Liver (tissue), 9 donors: ENCODE measurements around the gene CEACAM16. TPM values are rescaled to one million over a fixed set of nuclear protein-coding genes. Genes with fewer than 3 reads are reported as not detected.

Experiments used
- DNase-seq: peaks from one replicate; pipeline ENCODE4 v3.0.0-alpha.2; 2017; ENCODE audit warnings: low spot score
- H3K27ac ChIP-seq, 2 donors: one replicate each; pipeline ENCODE4 v1.7.0; 2013; ENCODE audit warnings: inconsistent platforms in 2 of 2, low read length in 2 of 2, control low read depth in 1 of 2, low read depth in 1 of 2, mild to moderate bottlenecking in 1 of 2
- H3K27me3 ChIP-seq, 4 donors: one replicate each; pipeline versions ENCODE4 v1.6.1 to v1.7.0; 2013; ENCODE audit warnings: low read length in 3 of 4, inconsistent platforms in 1 of 4, mild to moderate bottlenecking in 1 of 4, moderate library complexity in 1 of 4; ENCODE audit not compliant: control insufficient read depth in 4 of 4, insufficient read depth in 4 of 4
- H3K36me3 ChIP-seq, 4 donors: one replicate each; pipeline versions ENCODE4 v1.6.1 to v1.7.0; 2013; ENCODE audit warnings: low read length in 3 of 4, mild to moderate bottlenecking in 3 of 4, low read depth in 1 of 4, moderate library complexity in 1 of 4; ENCODE audit not compliant: control insufficient read depth in 4 of 4, insufficient read depth in 3 of 4
- H3K4me1 ChIP-seq, 4 donors: one replicate each; pipeline versions ENCODE4 v1.6.1 to v1.7.0; 2013; ENCODE audit warnings: low read length in 3 of 4, mild to moderate bottlenecking in 3 of 4, moderate library complexity in 1 of 4; ENCODE audit not compliant: control insufficient read depth in 4 of 4, insufficient read depth in 4 of 4
- H3K4me3 ChIP-seq, 3 donors: one replicate each; pipeline versions ENCODE4 v1.6.1 to v1.7.0; 2013; ENCODE audit warnings: low read length in 3 of 3, control low read depth in 1 of 3, low read depth in 1 of 3, mild to moderate bottlenecking in 1 of 3
- H3K9ac ChIP-seq, 2 donors: one replicate each; pipeline ENCODE4 v1.7.0; 2013; ENCODE audit warnings: low read length in 2 of 2, mild to moderate bottlenecking in 2 of 2, moderate library complexity in 2 of 2, control low read depth in 1 of 2, low read depth in 1 of 2
- H3K9me3 ChIP-seq, 4 donors: one replicate each; pipeline versions ENCODE4 v1.6.1 to v1.7.0; 2013; ENCODE audit warnings: low read length in 3 of 4; ENCODE audit not compliant: control insufficient read depth in 4 of 4
- ATF3 ChIP-seq: IDR thresholded peaks from 2 replicates; pipeline ENCODE4 v1.6.1; 2016; ENCODE audit warnings: antibody characterized with exemption
- CTCF ChIP-seq: fragments of 150-350 bp; IDR thresholded peaks from 2 replicates; pipeline ENCODE4 v1.5.1; 2017; ENCODE audit warnings: improper control_type of control experiment, low read depth, low read length; ENCODE audit not compliant: missing input control
- EGR1 ChIP-seq, 2 donors: IDR thresholded peaks; 2 replicates each; pipeline ENCODE4 v1.6.1; 2016 to 2018; ENCODE audit warnings: antibody characterized with exemption in 2 of 2, low read depth in 2 of 2
- FOXA1 ChIP-seq: IDR thresholded peaks from 2 replicates; pipeline ENCODE4 v1.6.1; 2016; ENCODE audit warnings: antibody characterized with exemption
- FOXA2 ChIP-seq: IDR thresholded peaks from 2 replicates; pipeline ENCODE4 v1.6.1; 2016; ENCODE audit warnings: antibody characterized with exemption
- GABPA ChIP-seq, 2 donors: IDR thresholded peaks in 1 of 2; conservative IDR thresholded peaks in 1 of 2; 2 replicates each; pipeline ENCODE4 v1.6.1; 2016; ENCODE audit warnings: antibody characterized with exemption in 2 of 2, mild to moderate bottlenecking in 1 of 2, moderate library complexity in 1 of 2
- HNF4A ChIP-seq, 2 donors: conservative IDR thresholded peaks; 2 replicates each; pipeline ENCODE4 v1.6.1; 2016; ENCODE audit warnings: antibody characterized with exemption in 2 of 2, mild to moderate bottlenecking in 2 of 2
- HNF4G ChIP-seq: IDR thresholded peaks from 2 replicates; pipeline ENCODE4 v1.6.1; 2016; ENCODE audit warnings: antibody characterized with exemption
- JUND ChIP-seq, 2 donors: IDR thresholded peaks; 2 replicates each; pipeline ENCODE4 v1.6.1; 2016; ENCODE audit warnings: antibody characterized with exemption in 2 of 2
- MAX ChIP-seq: IDR thresholded peaks from 2 replicates; pipeline ENCODE4 v1.6.1; 2016; ENCODE audit warnings: antibody characterized with exemption
- NR2F2 ChIP-seq: IDR thresholded peaks from 2 replicates; pipeline ENCODE4 v1.6.1; 2016; ENCODE audit warnings: antibody characterized with exemption
- RAD21 ChIP-seq, 2 donors: IDR thresholded peaks; 2 replicates each; pipeline ENCODE4 v1.6.1; 2016; ENCODE audit warnings: antibody characterized with exemption in 2 of 2, mild to moderate bottlenecking in 2 of 2
- REST ChIP-seq: IDR thresholded peaks from 2 replicates; pipeline ENCODE4 v1.6.1; 2016; ENCODE audit warnings: antibody characterized with exemption, mild to moderate bottlenecking
- RXRA ChIP-seq, 2 donors: IDR thresholded peaks; 2 replicates each; pipeline ENCODE4 v1.6.1; 2017 to 2018; ENCODE audit warnings: antibody characterized with exemption in 2 of 2, mild to moderate bottlenecking in 1 of 2
- TAF1 ChIP-seq: conservative IDR thresholded peaks from 2 replicates; pipeline ENCODE4 v1.6.1; 2016; ENCODE audit warnings: antibody characterized with exemption, mild to moderate bottlenecking
- YY1 ChIP-seq: IDR thresholded peaks from 2 replicates; pipeline ENCODE4 v1.6.1; 2016; ENCODE audit warnings: antibody characterized with exemption, mild to moderate bottlenecking
- ZBTB33 ChIP-seq: IDR thresholded peaks from 2 replicates; pipeline ENCODE4 v1.6.1; 2016; ENCODE audit warnings: antibody characterized with exemption
- WGBS: extraction: QIAGEN DNeasy Blood & Tissue Kit; methylation state at CpG from one replicate; pipeline ENCODE4 v1.1.7; 2013; 5-methylcytosine and 5-hydroxymethylcytosine counted together
- polyA plus RNA-seq, 2 donors: library from polyadenylated mRNA; stranded (reverse) in 1 of 2; unstranded in 1 of 2; fragments of 200-250 nt in 1 of 2; fragments of >200 nt in 1 of 2; fragmentation: Nextera tagmentation in 1 of 2; extraction: Ambion mirVana in 1 of 2; gene quantifications; one replicate each; pipeline versions ENCODE4 v1.2.1 to v1.2.3, GENCODE V29; 2013 to 2015
- total RNA-seq, 2 donors: library from RNA; depleted of rRNA; stranded (reverse); fragments of >200 nt; gene quantifications; one replicate each; pipeline ENCODE4 v1.2.3, GENCODE V29; 2014
- donor health status: healthy.
- donor health status: healthy.
- donor health status: healthy.
- donor health status: healthy.
- donor health status: healthy.

Gene CEACAM16
- total and polyA plus RNA-seq, 4 donors = 0.09 TPM; not detected in 3

- Histone ChIP-seq H3K27ac (peak overlapping the region; percentile 94 to 99), H3K36me3 (peaks cover 5 to 17% (median 9%) of the 10 kb centered on the region in 4 donors), H3K27me3 (no peaks in the 10 kb centered on the region), H3K9me3 (no peaks in the 10 kb centered on the region), H3K9ac (peak overlapping the region; percentile 64 to 94), H3K4me3 (peak overlapping the region; percentile 74 to 93 (median 83)), H3K4me1 (peaks cover 20 to 67% (median 44%) of the 10 kb centered on the region in 4 donors)
- no peak for TF ChIP-seq FOXA1
- no peak for TF ChIP-seq ATF3
- no peak for TF ChIP-seq HNF4A (conservative IDR thresholded peaks at IDR 0.05)
- TF ChIP-seq RXRA (IDR thresholded peaks at IDR 0.05) = no peak
- no peak for TF ChIP-seq REST
- no peak for TF ChIP-seq NR2F2
- TF ChIP-seq FOXA2 = no peak
- no peak for TF ChIP-seq CTCF
- TF ChIP-seq YY1 = no peak
- TF ChIP-seq EGR1 (IDR thresholded peaks at IDR 0.05; ENCODE audit: low read depth in 2 of 2) = peak in 1 of 2 donors; percentile 1
- peak in 1 of 2 donors; percentile 21 for TF ChIP-seq RAD21 (IDR thresholded peaks at IDR 0.05)
- no peak for TF ChIP-seq ZBTB33
- WGBS = under 1% methylated on average over 26 of the region's 26 CpGs
- no peak for DNase-seq
These were observed 48.9 kb downstream of the CEACAM16 start for GRCh38 chr19:44747739-44748425.

- peaks cover 6 to 17% (median 9%) of the 10 kb centered on the region in 4 donors for H3K36me3 ChIP-seq
- peak within 1 kb of the TSS; percentile 94 to 99 for H3K27ac ChIP-seq
- WGBS = under 1% methylated on average over 88 of the region's 88 CpGs
- H3K9me3 ChIP-seq = no peaks in the 10 kb centered on the region
- H3K27me3 ChIP-seq = no peaks in the 10 kb centered on the region
- DNase-seq = peak; percentile 53
- H3K4me1 ChIP-seq = peaks cover 15 to 63% (median 38%) of the 10 kb centered on the region in 4 donors
- peak within 1 kb of the TSS; percentile 93 to 98 (median 96) for H3K4me3 ChIP-seq
- peak within 1 kb of the TSS; percentile 98 to 99 for H3K9ac ChIP-seq
- TF ChIP-seq EGR1 (IDR thresholded peaks at IDR 0.05; ENCODE audit: low read depth in 2 of 2) (no peak), NR2F2 (no peak), GABPA (IDR thresholded peaks at IDR 0.05 in 1 of 2, conservative IDR thresholded peaks at IDR 0.05 in 1 of 2) (no peak), FOXA2 (no peak), YY1 (no peak), JUND (IDR thresholded peaks at IDR 0.05) (no peak), HNF4A (conservative IDR thresholded peaks at IDR 0.05) (no peak), HNF4G (no peak), TAF1 (no peak), MAX (no peak), FOXA1 (no peak), RAD21 (IDR thresholded peaks at IDR 0.05) (no peak), ATF3 (no peak), RXRA (IDR thresholded peaks at IDR 0.05) (no peak), CTCF (no peak)
These were observed 49.7 kb downstream of the CEACAM16 start, which contains the start of gene BCL3 for GRCh38 chr19:44748426-44749254. Gene BCL3, plus strand, starts transcription at chr19:44748708. Its CDS starts 83 bp downstream, at chr19:44748791.
